Activated T-helper 9 cell treated with anti-CD3 and anti-CD28 coated beads, Interleukin-2, amount 50 U/mL, for 16 hours (primary cell): ENCODE data around the gene DNLZ.

Experiments
- DNase-seq: peaks from one replicate; pipeline ENCODE4 v3.0.0-alpha.2; 2020; ENCODE audit warnings: low read depth

Gene DNLZ

GRCh38 chr9:136375096-136375495, 11.6 kb upstream of the DNLZ start:
- no peak for DNase-seq

GRCh38 chr9:136374183-136374575, 10.6 kb upstream of the DNLZ start:
- DNase-seq = no peak

- no peak for DNase-seq
These were observed 10.0 kb upstream of the DNLZ start, which contains the start of gene CARD9 for GRCh38 chr9:136373300-136374182. Gene CARD9, minus strand, starts transcription at chr9:136373669. Its CDS starts 1,591 bp downstream, at chr9:136372078.

- no peak for DNase-seq
These were observed 9.2 kb upstream of the DNLZ start for GRCh38 chr9:136372561-136373299.

GRCh38 chr9:136372006-136372405, 8.5 kb upstream of the DNLZ start:
- no peak for DNase-seq

GRCh38 chr9:136371533-136371880, 8.0 kb upstream of the DNLZ start:
- DNase-seq = no peak

- no peak for DNase-seq
These were observed 7.4 kb upstream of the DNLZ start for GRCh38 chr9:136370687-136371532.

GRCh38 chr9:136370037-136370436, 6.5 kb upstream of the DNLZ start:
- no peak for DNase-seq

GRCh38 chr9:136368190-136368589, 4.6 kb upstream of the DNLZ start:
- DNase-seq = no peak

GRCh38 chr9:136367296-136368145, 4.0 kb upstream of the DNLZ start:
- DNase-seq = no peak

- DNase-seq = no peak
These were observed 3.3 kb upstream of the DNLZ start for GRCh38 chr9:136366826-136367225.

- no peak for DNase-seq
These were observed 2.3 kb upstream of the DNLZ start for GRCh38 chr9:136365775-136366222.

GRCh38 chr9:136364942-136365774, 1.6 kb upstream of the DNLZ start:
- DNase-seq = no peak

GRCh38 chr9:136363949-136364748, 605 bp upstream of the DNLZ start:
- no peak for DNase-seq

GRCh38 chr9:136362450-136362784, 1.1 kb downstream of the DNLZ start:
- DNase-seq = no peak

GRCh38 chr9:136361754-136362449, 1.6 kb downstream of the DNLZ start:
- no peak for DNase-seq

- no peak for DNase-seq
These were observed 2.3 kb downstream of the DNLZ start for GRCh38 chr9:136361047-136361753.
